Hepatocyte (in vitro differentiated cells): ENCODE results near the gene TMEM222. TPM values are rescaled to one million over a fixed set of nuclear protein-coding genes. Genes with fewer than 3 reads are reported as not detected.
A peak's percentile ranks its signal among the peaks of the same experiment; 100 is the strongest.

ENCODE experiments used
- DNase-seq: peaks from one replicate; pipeline ENCODE4 v3.0.0-alpha.2; 2016; ENCODE audit warnings: low spot score
- H2AFZ ChIP-seq: fragments of 200-600 bp; sonication (generic); 2 replicates; pipeline ENCODE4 v1.6.0; 2016; ENCODE audit warnings: antibody characterized with exemption, mild to moderate bottlenecking
- H3K27ac ChIP-seq: fragments of 200-600 bp; sonication (generic); 2 replicates; pipeline ENCODE4 v1.5.1; 2016; ENCODE audit warnings: mild to moderate bottlenecking
- H3K27me3 ChIP-seq: fragments of 200-600 bp; sonication (generic); 2 replicates; pipeline ENCODE4 v1.6.1; 2016
- H3K36me3 ChIP-seq: fragments of 200-600 bp; sonication (generic); replicated peaks from 2 replicates; pipeline ENCODE4 v1.5.1; 2016; ENCODE audit warnings: low read depth; ENCODE audit not compliant: insufficient read depth
- H3K4me1 ChIP-seq: fragments of 200-600 bp; sonication (generic); 2 replicates; pipeline ENCODE4 v1.5.1; 2016; ENCODE audit warnings: mild to moderate bottlenecking, moderate library complexity; ENCODE audit not compliant: insufficient read depth
- H3K4me2 ChIP-seq: fragments of 200-600 bp; sonication (generic); 2 replicates; pipeline ENCODE4 v1.6.0; 2016
- H3K4me3 ChIP-seq: fragments of 200-600 bp; sonication (generic); 2 replicates; pipeline ENCODE4 v1.5.1; 2016; ENCODE audit warnings: mild to moderate bottlenecking
- H3K79me2 ChIP-seq: fragments of 200-600 bp; sonication (generic); 2 replicates; pipeline ENCODE4 v1.6.0; 2017; ENCODE audit warnings: mild to moderate bottlenecking
- H3K9me2 ChIP-seq: fragments of 200-600 bp; sonication (generic); replicated peaks from 2 replicates; pipeline ENCODE4 v1.6.0; 2017; ENCODE audit warnings: mild to moderate bottlenecking; ENCODE audit not compliant: insufficient read depth
- H3K9me3 ChIP-seq: fragments of 200-600 bp; sonication (generic); 2 replicates; pipeline ENCODE4 v1.5.1; 2016; ENCODE audit warnings: low read depth, mild to moderate bottlenecking
- H4K20me1 ChIP-seq: fragments of 200-600 bp; sonication (generic); 2 replicates; pipeline ENCODE4 v1.6.0; 2016; ENCODE audit warnings: mild to moderate bottlenecking; ENCODE audit not compliant: insufficient read depth, poor library complexity, severe bottlenecking
- CTCF ChIP-seq: fragments of 200-600 bp; sonication (generic); IDR thresholded peaks from 2 replicates; pipeline ENCODE4 v1.5.1; 2016; ENCODE audit warnings: antibody characterized with exemption, mild to moderate bottlenecking; ENCODE audit not compliant: poor library complexity
- EZH2 ChIP-seq: fragments of 200-600 bp; sonication (generic); IDR thresholded peaks from 2 replicates; pipeline ENCODE4 v1.6.1; 2016; ENCODE audit warnings: antibody characterized with exemption, mild to moderate bottlenecking, borderline replicate concordance
- EZH2phosphoT487 ChIP-seq: fragments of 200-600 bp; sonication (generic); IDR thresholded peaks from one replicate; pipeline ENCODE4 v1.6.1; 2018; ENCODE audit warnings: antibody characterized with exemption, mild to moderate bottlenecking, low read depth, moderate library complexity; ENCODE audit not compliant: unreplicated experiment, severe bottlenecking
- WGBS: methylation state at CpG from one replicate; pipeline ENCODE4 v1.1.6; 2016; ENCODE audit warnings: low lambda C conversion rate; ENCODE audit errors: missing lambda C conversion rate; 5-methylcytosine and 5-hydroxymethylcytosine counted together
- polyA plus RNA-seq: library from polyadenylated mRNA; unstranded; fragments of >200 nt; fragmentation: Nextera tagmentation; extraction: Ambion mirVana; gene quantifications from 2 replicates; pipeline ENCODE4 v1.2.1, GENCODE V29; 2016
- total RNA-seq: library from RNA; depleted of rRNA; stranded (reverse); fragments of >200 nt; gene quantifications from 2 replicates; pipeline ENCODE4 v1.2.3, GENCODE V29; 2014

The TMEM222 gene
- total and polyA plus RNA-seq, 2 experiments from 2014 or later: 29.7 to 55.3 TPM

- Histone ChIP-seq H2AFZ (no peak overlapping the region), H3K4me3 (no peak overlapping the region), H3K27ac (no peak overlapping the region), H3K79me2 (no peaks in the 10 kb centered on the region), H3K9me3 (no peaks in the 10 kb centered on the region), H3K36me3 (no peaks in the 10 kb centered on the region), H3K4me1 (no peaks in the 10 kb centered on the region), H3K27me3 (no peaks in the 10 kb centered on the region), H4K20me1 (no peaks in the 10 kb centered on the region), H3K4me2 (no peak overlapping the region), H3K9me2 (no peaks in the 10 kb centered on the region)
- WGBS: 98% methylated on average over 5 of the region's 5 CpGs
- no peak for DNase-seq
- no peak for TF ChIP-seq EZH2phosphoT487
- TF ChIP-seq CTCF: no peak
- no peak for TF ChIP-seq EZH2
These were observed 37.0 kb downstream of the TMEM222 start for GRCh38 chr1:27358928-27359313.

GRCh38 chr1:27359822-27360158 is 37.8 kb downstream of the TMEM222 start:
- DNase-seq: no peak
- TF ChIP-seq EZH2phosphoT487 (no peak), CTCF (no peak), EZH2 (no peak)
- H3K36me3 ChIP-seq: no peaks in the 10 kb centered on the region
- H3K27ac ChIP-seq: no peak overlapping the region
- no peaks in the 10 kb centered on the region for H3K79me2 ChIP-seq
- H3K4me2 ChIP-seq: peak overlapping the region; percentile 97
- 48% methylated on average over 9 of the region's 9 CpGs for WGBS
- H2AFZ ChIP-seq: no peak overlapping the region
- H3K9me2 ChIP-seq: no peaks in the 10 kb centered on the region
- no peaks in the 10 kb centered on the region for H3K4me1 ChIP-seq
- H3K4me3 ChIP-seq: no peak overlapping the region
- no peaks in the 10 kb centered on the region for H3K9me3 ChIP-seq
- H3K27me3 ChIP-seq: no peaks in the 10 kb centered on the region
- H4K20me1 ChIP-seq: no peaks in the 10 kb centered on the region

DNA sequence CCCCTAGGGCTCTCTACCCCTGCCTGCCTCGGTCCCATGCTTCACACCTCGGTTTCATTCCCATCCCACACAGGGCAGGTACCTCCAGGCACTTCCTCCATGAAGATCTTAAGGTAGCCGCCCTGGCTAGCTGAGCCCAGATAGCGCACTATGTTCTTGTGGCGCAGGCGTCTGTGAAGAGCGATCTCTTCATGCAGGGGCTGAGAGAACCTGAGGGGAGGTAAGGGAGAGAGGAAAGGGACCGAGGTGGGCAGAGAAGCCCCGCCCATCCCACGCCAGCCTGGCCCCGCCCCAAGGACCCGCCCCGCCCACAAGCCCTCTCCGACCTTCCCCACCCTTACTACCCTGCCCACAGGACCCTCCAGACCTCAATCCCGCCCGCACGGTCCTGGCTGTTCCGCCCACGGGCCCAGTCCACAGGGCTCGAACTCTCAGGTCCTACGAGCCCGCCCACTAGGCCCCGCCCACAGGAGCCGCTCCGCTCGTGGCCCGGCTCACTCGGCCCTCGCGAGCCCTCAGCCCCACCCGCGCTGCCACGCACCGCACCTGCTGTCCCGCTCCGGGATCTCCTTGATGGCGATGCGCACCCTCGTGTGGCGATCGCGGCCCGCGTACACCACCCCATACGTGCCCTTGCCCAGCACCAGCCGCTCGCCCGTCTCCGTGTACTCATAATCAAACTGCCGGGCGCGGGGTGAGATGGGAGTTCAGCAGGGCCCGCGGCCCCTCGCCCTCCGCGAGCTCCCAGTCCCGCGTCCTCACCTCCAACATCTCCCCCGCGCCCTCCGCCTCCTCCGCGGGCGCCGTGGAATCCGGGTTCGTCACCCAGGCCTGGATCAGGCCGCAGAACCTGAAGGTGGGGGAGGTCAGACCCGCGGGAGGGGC is 38.4 kb downstream of the TMEM222 start:
- WGBS: 17% methylated on average over 50 of the region's 71 CpGs
- H3K9me3 ChIP-seq: no peaks in the 10 kb centered on the region
- H3K4me3 ChIP-seq: peak overlapping the region; percentile 29
- H3K27ac ChIP-seq: no peak overlapping the region
- H2AFZ ChIP-seq: peak overlapping the region; percentile 45
- no peaks in the 10 kb centered on the region for H3K79me2 ChIP-seq
- no peaks in the 10 kb centered on the region for H3K9me2 ChIP-seq
- H3K4me2 ChIP-seq: peak overlapping the region; percentile 97
- no peak for TF ChIP-seq EZH2
- no peak for TF ChIP-seq EZH2phosphoT487
- no peak for TF ChIP-seq CTCF
- peak; percentile 54 for DNase-seq
- no peaks in the 10 kb centered on the region for H3K27me3 ChIP-seq
- H3K4me1 ChIP-seq: no peaks in the 10 kb centered on the region
- no peaks in the 10 kb centered on the region for H4K20me1 ChIP-seq
- H3K36me3 ChIP-seq: no peaks in the 10 kb centered on the region
